Lower leg skin (tissue), 4 donors: ENCODE results near the gene RGS10. TPM values are rescaled to one million over a fixed set of nuclear protein-coding genes. Genes with fewer than 3 reads are reported as not detected.

ENCODE experiments used
- DNase-seq, 2 donors: peaks; one replicate each; pipeline ENCODE4 v3.0.0-alpha.2; 2019; ENCODE audit warnings: low spot score in 2 of 2
- H3K4me3 ChIP-seq: fragments of 200-600 bp; sonication (generic); 2 replicates; pipeline ENCODE4 v1.5.1; 2017; ENCODE audit warnings: mild to moderate bottlenecking, low read depth; ENCODE audit not compliant: poor library complexity, severe bottlenecking
- POLR2A ChIP-seq, 2 donors: fragments of 450-650 bp; IDR thresholded peaks; one replicate each; pipeline ENCODE4 v1.6.1; 2016 to 2017; ENCODE audit warnings: antibody characterized with exemption in 2 of 2, mild to moderate bottlenecking in 1 of 2, moderate library complexity in 1 of 2
- WGBS, 2 donors: methylation state at CpG; one replicate each; pipeline ENCODE4 v1.1.5; 2018; 5-methylcytosine and 5-hydroxymethylcytosine counted together
- intact Hi-C: fragments of 100-400 bp; cut with DNase I; formaldehyde crosslinking; loops from one replicate; pipeline ENCODE4 v1.15.0; 2023; ENCODE audit warnings: low total_unique reads
- total RNA-seq, 4 donors: library from RNA; depleted of rRNA; stranded (reverse); fragments of >200 nt; gene quantifications; one replicate each; pipeline ENCODE4 v1.1.0, GENCODE V29; 2016
- TF ChIP-seq, protein P1 (sequence below), 3 donors: fragments of 450-650 bp; IDR thresholded peaks; one replicate each; pipeline ENCODE4 v1.5.1; 2016; ENCODE audit warnings: antibody characterized with exemption in 3 of 3, mild to moderate bottlenecking in 3 of 3, moderate library complexity in 2 of 3

Gene RGS10
- total RNA-seq, 4 donors from 2014 or later = 14.8 to 40.1 (median 21.3) TPM

DNA sequence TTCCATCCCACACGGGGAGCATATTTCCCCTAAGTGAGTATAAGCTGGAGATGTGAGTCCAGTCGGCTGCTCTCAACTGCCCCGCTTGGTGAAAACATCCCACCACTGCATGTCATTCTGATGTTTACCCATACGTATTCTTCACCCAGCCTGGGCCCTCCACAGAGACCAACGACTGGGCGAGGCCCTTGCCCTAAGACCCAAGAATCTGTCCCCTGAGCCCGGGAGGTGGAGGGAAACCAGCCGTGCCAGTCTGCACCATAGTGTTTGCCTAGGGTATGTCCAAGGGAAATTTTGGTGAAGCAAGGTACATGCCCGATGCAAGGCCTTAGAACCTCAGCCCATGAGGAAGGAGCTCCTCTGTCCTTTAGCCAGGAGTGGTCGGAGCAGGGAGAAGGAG lies 67.9 kb downstream of the RGS10 start:
- 86 to 90% methylated on average over 10 of the region's 10 CpGs for WGBS, 2 donors
- DNase-seq = no peak
- intact Hi-C loops = no loop called here
- H3K4me3 ChIP-seq = no peak overlapping the region
- TF ChIP-seq, protein P1, sequence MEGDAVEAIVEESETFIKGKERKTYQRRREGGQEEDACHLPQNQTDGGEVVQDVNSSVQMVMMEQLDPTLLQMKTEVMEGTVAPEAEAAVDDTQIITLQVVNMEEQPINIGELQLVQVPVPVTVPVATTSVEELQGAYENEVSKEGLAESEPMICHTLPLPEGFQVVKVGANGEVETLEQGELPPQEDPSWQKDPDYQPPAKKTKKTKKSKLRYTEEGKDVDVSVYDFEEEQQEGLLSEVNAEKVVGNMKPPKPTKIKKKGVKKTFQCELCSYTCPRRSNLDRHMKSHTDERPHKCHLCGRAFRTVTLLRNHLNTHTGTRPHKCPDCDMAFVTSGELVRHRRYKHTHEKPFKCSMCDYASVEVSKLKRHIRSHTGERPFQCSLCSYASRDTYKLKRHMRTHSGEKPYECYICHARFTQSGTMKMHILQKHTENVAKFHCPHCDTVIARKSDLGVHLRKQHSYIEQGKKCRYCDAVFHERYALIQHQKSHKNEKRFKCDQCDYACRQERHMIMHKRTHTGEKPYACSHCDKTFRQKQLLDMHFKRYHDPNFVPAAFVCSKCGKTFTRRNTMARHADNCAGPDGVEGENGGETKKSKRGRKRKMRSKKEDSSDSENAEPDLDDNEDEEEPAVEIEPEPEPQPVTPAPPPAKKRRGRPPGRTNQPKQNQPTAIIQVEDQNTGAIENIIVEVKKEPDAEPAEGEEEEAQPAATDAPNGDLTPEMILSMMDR (IDR thresholded peaks at IDR 0.05) = no peak
- TF ChIP-seq POLR2A (IDR thresholded peaks at IDR 0.05) = no peak

DNA sequence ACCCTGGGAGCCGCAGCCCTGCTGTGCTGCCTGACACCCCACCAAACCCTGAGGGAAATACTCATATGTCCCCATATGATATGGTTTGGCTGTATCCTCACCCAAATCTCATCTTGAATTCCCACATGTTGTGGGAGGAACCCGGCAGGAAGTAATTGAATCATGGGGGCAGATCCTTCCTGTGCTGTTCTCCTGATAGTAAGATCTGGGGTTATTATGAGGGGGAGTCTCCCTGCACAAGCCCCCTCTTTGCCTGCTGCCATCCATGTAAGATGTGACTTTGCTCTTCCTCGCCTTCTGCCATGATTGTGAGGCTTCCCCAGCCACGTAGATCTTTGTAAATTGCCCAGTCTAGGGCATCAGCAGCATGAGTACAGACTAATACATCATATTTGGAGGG lies 68.7 kb downstream of the RGS10 start:
- 80 to 92% methylated on average over 4 of the region's 4 CpGs for WGBS, 2 donors
- no peak for DNase-seq
- TF ChIP-seq POLR2A (IDR thresholded peaks at IDR 0.05) = no peak
- TF ChIP-seq, protein P1 (IDR thresholded peaks at IDR 0.05) = no peak
- intact Hi-C loops = no loop called here
- no peak overlapping the region for H3K4me3 ChIP-seq

DNA sequence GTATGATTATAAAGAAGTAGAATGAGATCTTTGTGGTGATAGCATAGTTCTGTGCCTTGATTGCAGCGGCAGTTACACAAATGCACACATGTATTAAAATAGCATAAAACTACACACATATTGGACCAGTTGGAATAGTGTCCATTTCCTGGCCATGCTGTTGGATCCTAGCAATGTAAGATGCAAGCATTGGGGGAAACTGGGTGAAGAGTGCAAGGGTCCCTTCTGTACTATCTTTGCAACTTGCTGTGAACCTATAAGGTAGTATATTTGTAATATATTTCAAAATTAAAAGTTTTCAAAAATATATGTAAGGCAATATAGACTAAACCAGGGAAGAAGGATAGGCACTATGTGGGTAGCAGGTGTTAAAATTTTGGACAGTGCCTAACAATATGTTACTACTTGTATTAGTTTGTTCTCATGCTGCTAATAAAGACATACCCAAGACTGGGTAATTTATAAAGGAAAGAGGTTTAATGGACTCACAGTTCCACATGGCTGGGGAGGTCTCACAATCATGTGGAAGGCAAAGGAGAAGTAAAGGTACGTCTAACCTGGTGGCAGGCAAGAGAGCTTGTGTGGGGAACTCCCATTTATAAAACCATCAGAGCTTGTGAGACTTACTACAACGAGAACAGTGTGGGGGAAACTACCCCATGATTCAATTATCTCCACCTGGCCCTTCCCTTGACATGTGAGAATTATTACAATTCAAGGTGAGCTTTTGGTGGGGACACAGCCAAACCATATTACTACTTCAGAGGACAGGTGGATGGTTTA lies 71.4 kb downstream of the RGS10 start:
- no peak for DNase-seq
- TF ChIP-seq, protein P1 (IDR thresholded peaks at IDR 0.05) = no peak
- TF ChIP-seq POLR2A (IDR thresholded peaks at IDR 0.05) = no peak
- no peak overlapping the region for H3K4me3 ChIP-seq
- intact Hi-C loops = no loop called here
- 70 to 71% methylated on average over 3 of the region's 3 CpGs for WGBS, 2 donors

DNA sequence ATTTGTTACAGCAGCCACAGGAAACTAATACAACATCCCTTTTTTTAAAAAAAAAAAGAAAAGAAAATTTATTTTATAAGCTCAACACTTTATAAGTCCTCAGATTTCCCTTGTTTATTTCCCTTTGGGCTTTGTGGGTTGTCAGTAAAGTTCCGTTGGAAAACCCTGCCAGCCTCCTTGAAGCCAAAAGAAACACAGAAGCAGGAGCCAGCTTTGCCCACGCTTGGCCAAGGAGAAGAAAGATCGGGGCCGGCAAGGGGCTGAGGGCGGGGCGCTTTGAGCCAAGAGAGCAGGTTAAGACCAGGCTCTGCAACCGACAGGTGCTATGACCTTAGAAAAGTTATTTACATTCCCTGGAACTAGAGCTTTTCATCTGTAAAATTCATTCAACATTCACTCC lies 72.7 kb downstream of the RGS10 start:
- WGBS, 2 donors = 40 to 45% methylated on average over 7 of the region's 7 CpGs
- TF ChIP-seq POLR2A (IDR thresholded peaks at IDR 0.05) = no peak
- TF ChIP-seq, protein P1 (IDR thresholded peaks at IDR 0.05) = no peak
- no peak for DNase-seq
- no peak overlapping the region for H3K4me3 ChIP-seq
- intact Hi-C loops = no loop called here

DNA sequence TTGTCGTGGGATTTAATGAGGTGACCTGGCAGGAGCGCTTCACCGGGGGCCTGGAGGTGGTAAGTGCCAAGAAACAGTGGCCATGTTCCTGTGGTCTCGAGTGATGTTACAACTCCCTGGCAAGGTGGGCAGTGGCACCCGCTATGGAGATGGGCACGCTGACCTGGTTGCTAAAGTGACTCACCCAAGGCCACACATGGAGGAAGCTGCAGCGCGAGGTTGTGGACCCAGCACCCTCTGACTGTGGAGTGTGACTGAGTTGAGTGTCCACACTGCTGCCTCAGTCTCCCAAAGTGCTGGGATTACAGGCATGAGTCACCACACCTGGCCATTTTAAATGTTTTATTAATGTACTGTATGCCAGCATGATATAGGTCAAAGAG lies 73.2 kb downstream of the RGS10 start:
- DNase-seq = no peak
- no peak overlapping the region for H3K4me3 ChIP-seq
- 86 to 91% methylated on average over 8 of the region's 8 CpGs for WGBS, 2 donors
- TF ChIP-seq POLR2A (IDR thresholded peaks at IDR 0.05) = no peak
- TF ChIP-seq, protein P1 (IDR thresholded peaks at IDR 0.05) = no peak
- intact Hi-C loops = no loop called here
